H9 (cell line): ENCODE data around the gene S100A7. TPM values are rescaled to one million over a fixed set of nuclear protein-coding genes. Genes with fewer than 3 reads are reported as not detected.

Source experiments
- DNase-seq: peaks from one replicate; pipeline ENCODE4 v3.0.0-alpha.2; 2017
- H2AFZ ChIP-seq: one replicate; pipeline ENCODE4 v1.6.1; 2013; ENCODE audit warnings: mild to moderate bottlenecking, low read length, control low read depth, moderate library complexity
- H2AK5ac ChIP-seq: 2 replicates; pipeline ENCODE4 v1.6.1; 2013; ENCODE audit warnings: low read length, control low read depth, mixed read lengths; ENCODE audit not compliant: insufficient read length
- H2BK120ac ChIP-seq: one replicate; pipeline ENCODE4 v1.6.1; 2013; ENCODE audit warnings: low read depth, mild to moderate bottlenecking, low read length, control low read depth, inconsistent platforms; ENCODE audit not compliant: poor library complexity, severe bottlenecking
- H2BK12ac ChIP-seq: 2 replicates; pipeline ENCODE4 v1.6.1; 2013; ENCODE audit warnings: low read length, control low read depth, mixed read lengths, low read depth; ENCODE audit not compliant: insufficient read length
- H2BK15ac ChIP-seq: 2 replicates; pipeline ENCODE4 v1.6.1; 2013; ENCODE audit warnings: low read depth, low read length, control low read depth
- H2BK20ac ChIP-seq: one replicate; pipeline ENCODE4 v1.6.1; 2013; ENCODE audit warnings: low read depth, mild to moderate bottlenecking, low read length, control low read depth, inconsistent platforms; ENCODE audit not compliant: poor library complexity, severe bottlenecking
- H2BK5ac ChIP-seq: 2 replicates; pipeline ENCODE4 v1.6.1; 2013; ENCODE audit warnings: low read length, control low read depth, mixed read lengths; ENCODE audit not compliant: insufficient read length
- H3K14ac ChIP-seq: 2 replicates; pipeline ENCODE4 v1.6.1; 2013; ENCODE audit warnings: low read length, control low read depth; ENCODE audit not compliant: insufficient read depth
- H3K18ac ChIP-seq: 2 replicates; pipeline ENCODE4 v1.6.1; 2013; ENCODE audit warnings: low read depth, mild to moderate bottlenecking, mixed read lengths, low read length, control low read depth; ENCODE audit not compliant: insufficient read length
- H3K23ac ChIP-seq: 2 replicates; pipeline ENCODE4 v1.6.1; 2013; ENCODE audit warnings: low read length, control low read depth, mixed read lengths, low read depth; ENCODE audit not compliant: insufficient read length
- H3K23me2 ChIP-seq: 2 replicates; pipeline ENCODE4 v1.6.1; 2013; ENCODE audit warnings: low read depth, mild to moderate bottlenecking, mixed read lengths, low read length, control low read depth; ENCODE audit not compliant: insufficient read length, poor library complexity, severe bottlenecking
- H3K27ac ChIP-seq: 2 replicates; pipeline ENCODE4 v1.5.1; 2013; ENCODE audit warnings: low read length, control low read depth, mixed read lengths, low read depth; ENCODE audit not compliant: insufficient read length
- H3K27me3 ChIP-seq: 2 replicates; pipeline ENCODE4 v1.6.1; 2013; ENCODE audit warnings: low read length, control low read depth, inconsistent platforms; ENCODE audit not compliant: insufficient read depth
- H3K4ac ChIP-seq: 2 replicates; pipeline ENCODE4 v1.6.1; 2013; ENCODE audit warnings: low read depth, mild to moderate bottlenecking, control low read depth, inconsistent platforms, low read length, moderate library complexity
- H3K4me1 ChIP-seq: 2 replicates; pipeline ENCODE4 v1.6.1; 2013; ENCODE audit warnings: low read length, control low read depth, inconsistent platforms; ENCODE audit not compliant: insufficient read depth
- H3K4me2 ChIP-seq: 2 replicates; pipeline ENCODE4 v1.6.1; 2013; ENCODE audit warnings: low read length, control low read depth, mixed read lengths; ENCODE audit not compliant: insufficient read length, insufficient read depth
- H3K56ac ChIP-seq: 2 replicates; pipeline ENCODE4 v1.6.1; 2013; ENCODE audit warnings: low read depth, mild to moderate bottlenecking, mixed read lengths, low read length, control low read depth; ENCODE audit not compliant: insufficient read length
- H3K79me1 ChIP-seq: 2 replicates; pipeline ENCODE4 v1.6.1; 2013; ENCODE audit warnings: low read depth, mild to moderate bottlenecking, moderate library complexity, low read length, control low read depth, inconsistent platforms; ENCODE audit not compliant: insufficient read depth, poor library complexity, severe bottlenecking
- H3K79me2 ChIP-seq: 2 replicates; pipeline ENCODE4 v1.6.1; 2013; ENCODE audit warnings: low read length, control low read depth, inconsistent platforms; ENCODE audit not compliant: insufficient read depth
- H3K9ac ChIP-seq: 2 replicates; pipeline ENCODE4 v1.6.1; 2013; ENCODE audit warnings: low read length, control low read depth, mixed read lengths; ENCODE audit not compliant: insufficient read length; ENCODE audit errors: extremely low read depth
- H3K9me3 ChIP-seq: one replicate; pipeline ENCODE4 v1.6.1; 2013; ENCODE audit warnings: low read depth, low read length, inconsistent platforms; ENCODE audit not compliant: control insufficient read depth
- H3T11ph ChIP-seq: one replicate; pipeline ENCODE4 v1.6.1; 2013; ENCODE audit warnings: mild to moderate bottlenecking, low read length, control low read depth, inconsistent platforms
- H4K20me1 ChIP-seq: one replicate; pipeline ENCODE4 v1.6.1; 2013; ENCODE audit not compliant: control insufficient read depth, insufficient read length, insufficient read depth
- H4K5ac ChIP-seq: 2 replicates; pipeline ENCODE4 v1.6.1; 2013; ENCODE audit warnings: low read depth, mild to moderate bottlenecking, mixed read lengths, low read length, control low read depth; ENCODE audit not compliant: insufficient read length
- H4K8ac ChIP-seq: replicated peaks from 2 replicates; pipeline ENCODE4 v1.6.1; 2013; ENCODE audit warnings: low read length, control low read depth, mixed read lengths, low read depth; ENCODE audit not compliant: insufficient read length
- H4K91ac ChIP-seq: 2 replicates; pipeline ENCODE4 v1.6.1; 2013; ENCODE audit warnings: low read depth, mild to moderate bottlenecking, moderate library complexity, mixed read lengths, low read length, control low read depth; ENCODE audit not compliant: insufficient read length
- H3K27ac Mint-ChIP-seq, 3 experiments: 2 replicates in 2 of 3; 3 replicates in 1 of 3; pipeline ENCODE4 v1.8.0; 2020 to 2021; ENCODE audit warnings: mixed read lengths in 3 of 3, mild to moderate bottlenecking in 1 of 3, moderate library complexity in 1 of 3
- H3K27me3 Mint-ChIP-seq: 2 replicates; pipeline ENCODE4 v1.8.0; 2021; ENCODE audit warnings: low read depth, mild to moderate bottlenecking, moderate library complexity, mixed read lengths
- H3K36me3 Mint-ChIP-seq, 3 experiments: 2 replicates in 2 of 3; 3 replicates in 1 of 3; pipeline ENCODE4 v1.8.0; 2020 to 2021; ENCODE audit warnings: low read depth in 3 of 3, mixed read lengths in 3 of 3; ENCODE audit not compliant: insufficient read depth in 1 of 3
- H3K4me1 Mint-ChIP-seq, 2 experiments: 2 replicates each; pipeline ENCODE4 v1.8.0; 2020; ENCODE audit warnings: mixed read lengths in 2 of 2
- H3K4me3 Mint-ChIP-seq, 2 experiments: 2 replicates in 1 of 2; 3 replicates in 1 of 2; pipeline ENCODE4 v1.8.0; 2020 to 2021; ENCODE audit warnings: mild to moderate bottlenecking in 2 of 2, mixed read lengths in 2 of 2, moderate library complexity in 1 of 2
- H3K9me3 Mint-ChIP-seq, 2 experiments: 2 replicates in 1 of 2; 3 replicates in 1 of 2; pipeline ENCODE4 v1.8.0; 2020; ENCODE audit warnings: mild to moderate bottlenecking in 2 of 2, mixed read lengths in 2 of 2, moderate library complexity in 1 of 2
- WGBS: extraction: QIAGEN DNeasy Blood & Tissue Kit; methylation state at CpG from one replicate; pipeline ENCODE4 v1.1.7; 2013; ENCODE audit warnings: missing lambda C conversion rate, low lambda C conversion rate, mixed read lengths; ENCODE audit not compliant: insufficient read length; ENCODE audit errors: extremely low coverage; 5-methylcytosine and 5-hydroxymethylcytosine counted together
- total RNA-seq: library from RNA; stranded (reverse); gene quantifications from 2 replicates; pipeline ENCODE4 v1.2.1, GENCODE V29; 2021
- TF ChIP-seq, protein P1 (sequence below): fragments of 200-600 bp; sonication (generic); conservative IDR thresholded peaks from 3 replicates; pipeline ENCODE4 v1.8.0; 2021; ENCODE audit warnings: antibody characterized with exemption, mild to moderate bottlenecking

Gene S100A7
- total RNA-seq, 1 experiment from 2014 or later, result not detected

- Histone ChIP-seq H3K27ac (no peak overlapping the region), H3K4me2 (no peak overlapping the region), H4K5ac (no peak overlapping the region), H4K91ac (no peak overlapping the region), H3K9ac (no peak overlapping the region), H4K8ac (no peak overlapping the region), H3K56ac (no peak overlapping the region), H2BK20ac (no peak overlapping the region), H2BK5ac (no peak overlapping the region), H3T11ph (no peak overlapping the region), H2BK120ac (no peak overlapping the region), H2BK12ac (no peak overlapping the region), H3K23ac (no peak overlapping the region), H4K20me1 (no peaks in the 10 kb centered on the region), H3K79me1 (no peaks in the 10 kb centered on the region), H3K27me3 (no peaks in the 10 kb centered on the region), H3K18ac (no peak overlapping the region), H3K4ac (no peak overlapping the region), H3K9me3 (no peaks in the 10 kb centered on the region), H3K79me2 (no peaks in the 10 kb centered on the region), H3K14ac (no peak overlapping the region), H3K23me2 (no peaks in the 10 kb centered on the region), H2AFZ (no peak overlapping the region), H2BK15ac (no peak overlapping the region), H3K4me1 (no peaks in the 10 kb centered on the region), H2AK5ac (no peak overlapping the region)
- WGBS, result no CpG with 5 or more reads among the region's 1 CpG
- no peak overlapping the region for H3K27ac Mint-ChIP-seq
- no peak for DNase-seq
- H3K4me1 Mint-ChIP-seq, result no peaks in the 10 kb centered on the region
- TF ChIP-seq, protein P1, sequence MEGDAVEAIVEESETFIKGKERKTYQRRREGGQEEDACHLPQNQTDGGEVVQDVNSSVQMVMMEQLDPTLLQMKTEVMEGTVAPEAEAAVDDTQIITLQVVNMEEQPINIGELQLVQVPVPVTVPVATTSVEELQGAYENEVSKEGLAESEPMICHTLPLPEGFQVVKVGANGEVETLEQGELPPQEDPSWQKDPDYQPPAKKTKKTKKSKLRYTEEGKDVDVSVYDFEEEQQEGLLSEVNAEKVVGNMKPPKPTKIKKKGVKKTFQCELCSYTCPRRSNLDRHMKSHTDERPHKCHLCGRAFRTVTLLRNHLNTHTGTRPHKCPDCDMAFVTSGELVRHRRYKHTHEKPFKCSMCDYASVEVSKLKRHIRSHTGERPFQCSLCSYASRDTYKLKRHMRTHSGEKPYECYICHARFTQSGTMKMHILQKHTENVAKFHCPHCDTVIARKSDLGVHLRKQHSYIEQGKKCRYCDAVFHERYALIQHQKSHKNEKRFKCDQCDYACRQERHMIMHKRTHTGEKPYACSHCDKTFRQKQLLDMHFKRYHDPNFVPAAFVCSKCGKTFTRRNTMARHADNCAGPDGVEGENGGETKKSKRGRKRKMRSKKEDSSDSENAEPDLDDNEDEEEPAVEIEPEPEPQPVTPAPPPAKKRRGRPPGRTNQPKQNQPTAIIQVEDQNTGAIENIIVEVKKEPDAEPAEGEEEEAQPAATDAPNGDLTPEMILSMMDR, result no peak
- H3K36me3 Mint-ChIP-seq, result no peaks in the 10 kb centered on the region
- peaks cover 29% of the 10 kb centered on the region for H3K27me3 Mint-ChIP-seq
- H3K9me3 Mint-ChIP-seq, result no peaks in the 10 kb centered on the region; a peak in 1 of 5 replicates
- H3K4me3 Mint-ChIP-seq, result no peak overlapping the region
Observed at GRCh38 chr1:153447498-153448170, 12.8 kb downstream of the S100A7 start.
